Measurements from ENCODE around the gene HECA. TPM values are rescaled to one million over a fixed set of nuclear protein-coding genes. Genes with fewer than 3 reads are reported as not detected.

The HECA gene
- total and polyA plus RNA-seq, 4 donors = 2.3 to 11.1 (median 5.9) TPM

GRCh38 chr6:139126255-139126654, 8.6 kb upstream of the HECA start:
- TF ChIP-seq FOXA2 (IDR thresholded peaks at IDR 0.05) (no peak), TAF1 (conservative IDR thresholded peaks at IDR 0.05) (no peak), YY1 (IDR thresholded peaks at IDR 0.05) (no peak), FOXA1 (IDR thresholded peaks at IDR 0.05) (no peak), ATF3 (IDR thresholded peaks at IDR 0.05) (no peak), NR2F2 (IDR thresholded peaks at IDR 0.05) (no peak), RAD21 (IDR thresholded peaks at IDR 0.05) (no peak), RXRA (IDR thresholded peaks at IDR 0.05) (no peak), HNF4G (IDR thresholded peaks at IDR 0.05) (no peak), SP1 (IDR thresholded peaks at IDR 0.05) (no peak), MAX (IDR thresholded peaks at IDR 0.05) (no peak), JUND (IDR thresholded peaks at IDR 0.05) (no peak), REST (IDR thresholded peaks at IDR 0.05) (no peak), HNF4A (conservative IDR thresholded peaks at IDR 0.05) (no peak), ZBTB33 (IDR thresholded peaks at IDR 0.05) (no peak), GABPA (IDR thresholded peaks at IDR 0.05 in 1 of 2, conservative IDR thresholded peaks at IDR 0.05 in 1 of 2) (no peak), EGR1 (IDR thresholded peaks at IDR 0.05; ENCODE audit: low read depth in 2 of 2) (no peak)
- Histone ChIP-seq H3K9ac (ENCODE audit: low read depth in 1 of 2, low read length in 2 of 2) (no peak overlapping the region), H3K4me3 (ENCODE audit: low read depth in 1 of 3, low read length in 3 of 3) (no peak overlapping the region), H3K36me3 (ENCODE audit: control insufficient read depth in 4 of 4, insufficient read depth in 3 of 4, low read depth in 1 of 4, low read length in 3 of 4) (no peaks in the 10 kb centered on the region), H3K27me3 (ENCODE audit: control insufficient read depth in 4 of 4, insufficient read depth in 4 of 4, low read length in 3 of 4) (no peaks in the 10 kb centered on the region), H3K27ac (ENCODE audit: low read depth in 1 of 2, low read length in 2 of 2) (no peak overlapping the region), H3K9me3 (ENCODE audit: control insufficient read depth in 4 of 4, low read length in 3 of 4) (no peaks in the 10 kb centered on the region), H3K4me1 (ENCODE audit: control insufficient read depth in 4 of 4, insufficient read depth in 4 of 4, low read length in 3 of 4) (no peaks in the 10 kb centered on the region)
- WGBS = 83% methylated on average over 3 of the region's 3 CpGs
- no peak for DNase-seq (ENCODE audit: low spot score)

GRCh38 chr6:139126931-139127330, 7.9 kb upstream of the HECA start:
- Histone ChIP-seq H3K9me3 (ENCODE audit: control insufficient read depth in 4 of 4, low read length in 3 of 4) (no peaks in the 10 kb centered on the region), H3K9ac (ENCODE audit: low read depth in 1 of 2, low read length in 2 of 2) (no peak overlapping the region), H3K27me3 (ENCODE audit: control insufficient read depth in 4 of 4, insufficient read depth in 4 of 4, low read length in 3 of 4) (no peaks in the 10 kb centered on the region), H3K4me1 (ENCODE audit: control insufficient read depth in 4 of 4, insufficient read depth in 4 of 4, low read length in 3 of 4) (no peaks in the 10 kb centered on the region), H3K4me3 (ENCODE audit: low read depth in 1 of 3, low read length in 3 of 3) (no peak overlapping the region), H3K36me3 (ENCODE audit: control insufficient read depth in 4 of 4, insufficient read depth in 3 of 4, low read depth in 1 of 4, low read length in 3 of 4) (no peaks in the 10 kb centered on the region), H3K27ac (ENCODE audit: low read depth in 1 of 2, low read length in 2 of 2) (no peak overlapping the region)
- WGBS = 88% methylated on average over 4 of the region's 4 CpGs
- DNase-seq (ENCODE audit: low spot score) = no peak
- TF ChIP-seq GABPA (IDR thresholded peaks at IDR 0.05 in 1 of 2, conservative IDR thresholded peaks at IDR 0.05 in 1 of 2) (no peak), ATF3 (IDR thresholded peaks at IDR 0.05) (no peak), RXRA (IDR thresholded peaks at IDR 0.05) (no peak), CTCF (IDR thresholded peaks at IDR 0.05; ENCODE audit: low read depth, low read length, missing input control) (no peak), RAD21 (IDR thresholded peaks at IDR 0.05) (no peak), HNF4G (IDR thresholded peaks at IDR 0.05) (no peak), FOXA1 (IDR thresholded peaks at IDR 0.05) (no peak), REST (IDR thresholded peaks at IDR 0.05) (no peak), ZBTB33 (IDR thresholded peaks at IDR 0.05) (no peak), EGR1 (IDR thresholded peaks at IDR 0.05; ENCODE audit: low read depth in 2 of 2) (no peak), HNF4A (conservative IDR thresholded peaks at IDR 0.05) (no peak), NR2F2 (IDR thresholded peaks at IDR 0.05) (no peak), YY1 (IDR thresholded peaks at IDR 0.05) (no peak)
